Activated CD8-positive, alpha-beta memory T cell treated with anti-CD3 and anti-CD28 coated beads, Interleukin-2, amount 10 ng/mL, durations not matched to agents 7 days and 5 days (primary cell): ENCODE results near the gene HSPA9. TPM values are rescaled to one million over a fixed set of nuclear protein-coding genes. Genes with fewer than 3 reads are reported as not detected.

ENCODE experiments used
- ATAC-seq: fragments of 150-1000 bp; cut with Tn5 transposase; one replicate; pipeline ENCODE4 v1.10.0; 2021; ENCODE audit warnings: moderate library complexity
- CTCF ChIA-PET: fragments of 350-600 bp; sonication (Branson Sonifier 250); formaldehyde crosslinking; loops from one replicate; lab custom pipeline; 2021; ENCODE audit warnings: antibody characterized with exemption; lab: Charles Lee
- DNase-seq: peaks from one replicate; pipeline ENCODE4 v3.0.0-alpha.2; 2020
- H3K27ac Mint-ChIP-seq: one replicate; pipeline ENCODE4 v1.8.0; 2021; ENCODE audit warnings: mild to moderate bottlenecking, mixed read lengths
- H3K27me3 Mint-ChIP-seq: one replicate; pipeline ENCODE4 v1.8.0; 2021; ENCODE audit warnings: mixed read lengths
- H3K36me3 Mint-ChIP-seq: one replicate; pipeline ENCODE4 v1.8.0; 2021; ENCODE audit warnings: mild to moderate bottlenecking, mixed read lengths
- H3K4me1 Mint-ChIP-seq: one replicate; pipeline ENCODE4 v1.8.0; 2021; ENCODE audit warnings: mixed read lengths
- H3K4me3 Mint-ChIP-seq: one replicate; pipeline ENCODE4 v1.8.0; 2021; ENCODE audit warnings: mild to moderate bottlenecking, moderate library complexity, mixed read lengths
- H3K9me3 Mint-ChIP-seq: one replicate; pipeline ENCODE4 v1.8.0; 2022; ENCODE audit warnings: low read depth, mixed read lengths
- total RNA-seq, 2 experiments: library from RNA; stranded (reverse); gene quantifications; one replicate each; pipeline ENCODE4 v1.2.3, GENCODE V29; 2021

HSPA9 gene
- total RNA-seq, 2 experiments from 2014 or later = 208 to 309 TPM

- ATAC-seq (no peak), DNase-seq (no peak)
- no peaks in the 10 kb centered on the region for H3K9me3 Mint-ChIP-seq
- peak overlapping the region; percentile 98 for H3K27ac Mint-ChIP-seq
- no peaks in the 10 kb centered on the region for H3K27me3 Mint-ChIP-seq
- peaks cover 61% of the 10 kb centered on the region for H3K36me3 Mint-ChIP-seq
- peaks cover 73% of the 10 kb centered on the region for H3K4me1 Mint-ChIP-seq
- CTCF ChIA-PET = interaction anchor here (0.8 to 3.8 kb wide), 10 partner anchors 9 to 707 kb away, joined by 3 to 23 read pairs (median 5); partner anchors contain the start of genes ETF1, HSPA9 and KDM3B
- H3K4me3 Mint-ChIP-seq = peak overlapping the region; percentile 7
Observed at GRCh38 chr5:138566792-138567191, 8.4 kb downstream of the HSPA9 start.

- Mint-ChIP-seq H3K27ac (peak overlapping the region; percentile 98), H3K4me3 (peak overlapping the region; percentile 49), H3K27me3 (no peaks in the 10 kb centered on the region), H3K36me3 (peaks cover 66% of the 10 kb centered on the region), H3K9me3 (no peaks in the 10 kb centered on the region), H3K4me1 (peaks cover 72% of the 10 kb centered on the region)
- peak; percentile 74 for DNase-seq
- peak; percentile 84 for ATAC-seq
- CTCF ChIA-PET = interaction anchor here (0.8 to 3.8 kb wide), 10 partner anchors 10 to 212 kb away, joined by 3 to 23 read pairs (median 4); partner anchors contain the start of genes ETF1 and HSPA9
Observed at GRCh38 chr5:138565100-138565821, 9.9 kb downstream of the HSPA9 start.

- Mint-ChIP-seq H3K36me3 (peaks cover 71% of the 10 kb centered on the region), H3K9me3 (no peaks in the 10 kb centered on the region), H3K4me3 (no peak overlapping the region), H3K27ac (peak overlapping the region; percentile 98), H3K4me1 (peaks cover 67% of the 10 kb centered on the region), H3K27me3 (no peaks in the 10 kb centered on the region)
- CTCF ChIA-PET = no interaction called here
- ATAC-seq = no peak
- no peak for DNase-seq
Observed at GRCh38 chr5:138564242-138564641, 11.0 kb downstream of the HSPA9 start.

- H3K27me3 Mint-ChIP-seq = no peaks in the 10 kb centered on the region
- H3K4me1 Mint-ChIP-seq = peaks cover 62% of the 10 kb centered on the region
- CTCF ChIA-PET = interaction anchor here (1.1 kb wide), 1 partner anchor 12 kb away, joined by 3 read pairs; no protein-coding TSS in a partner anchor
- peak overlapping the region; percentile 58 for H3K27ac Mint-ChIP-seq
- peaks cover 71% of the 10 kb centered on the region for H3K36me3 Mint-ChIP-seq
- no peaks in the 10 kb centered on the region for H3K9me3 Mint-ChIP-seq
- DNase-seq (no peak), ATAC-seq (no peak)
- H3K4me3 Mint-ChIP-seq = no peak overlapping the region
Observed at GRCh38 chr5:138563340-138564118, 11.7 kb downstream of the HSPA9 start.

GRCh38 chr5:138560971-138561370 lies 14.2 kb downstream of the HSPA9 start:
- no peak for ATAC-seq
- Mint-ChIP-seq H3K9me3 (no peaks in the 10 kb centered on the region), H3K27me3 (no peaks in the 10 kb centered on the region), H3K4me1 (peaks cover 40% of the 10 kb centered on the region), H3K36me3 (peaks cover 71% of the 10 kb centered on the region), H3K4me3 (no peak overlapping the region), H3K27ac (no peak overlapping the region)
- CTCF ChIA-PET = no interaction called here
- DNase-seq = no peak

GRCh38 chr5:138559937-138560336 lies 15.3 kb downstream of the HSPA9 start:
- Mint-ChIP-seq H3K27me3 (no peaks in the 10 kb centered on the region), H3K27ac (no peak overlapping the region)
- CTCF ChIA-PET = interaction anchor here (1.5 kb wide), 1 partner anchor 24 kb away, joined by 6 read pairs; no protein-coding TSS in a partner anchor

GRCh38 chr5:138557677-138558076 lies 17.5 kb downstream of the HSPA9 start:
- Mint-ChIP-seq H3K27me3 (no peaks in the 10 kb centered on the region), H3K27ac (no peak overlapping the region), H3K4me3 (no peak overlapping the region), H3K36me3 (peaks cover 74% of the 10 kb centered on the region), H3K9me3 (no peaks in the 10 kb centered on the region), H3K4me1 (peaks cover 14% of the 10 kb centered on the region)
- DNase-seq (no peak), ATAC-seq (no peak)
- CTCF ChIA-PET = interaction anchor here (1.6 kb wide), 1 partner anchor 11 kb away, joined by 3 read pairs; no protein-coding TSS in a partner anchor

More at GRCh38 chr5:138559937-138560336, 15.3 kb downstream of the HSPA9 start:
- H3K4me3 Mint-ChIP-seq = no peak overlapping the region
- H3K4me1 Mint-ChIP-seq = peaks cover 31% of the 10 kb centered on the region
- peak; percentile 16 for DNase-seq
- H3K9me3 Mint-ChIP-seq = no peaks in the 10 kb centered on the region
- H3K36me3 Mint-ChIP-seq = peaks cover 70% of the 10 kb centered on the region
- ATAC-seq = no peak

GRCh38 chr5:138554143-138554542 lies 21.1 kb downstream of the HSPA9 start:
- Mint-ChIP-seq H3K36me3 (peaks cover 51% of the 10 kb centered on the region), H3K4me3 (no peak overlapping the region), H3K27me3 (no peaks in the 10 kb centered on the region), H3K27ac (no peak overlapping the region), H3K4me1 (peaks cover 3% of the 10 kb centered on the region), H3K9me3 (no peaks in the 10 kb centered on the region)
- DNase-seq (no peak), ATAC-seq (no peak)
- CTCF ChIA-PET = interaction anchor here (1.1 kb wide), 1 partner anchor 12 kb away, joined by 3 read pairs; no protein-coding TSS in a partner anchor

GRCh38 chr5:138553437-138554095 lies 21.6 kb downstream of the HSPA9 start:
- Mint-ChIP-seq H3K27ac (peak overlapping the region; percentile 53), H3K36me3 (peaks cover 45% of the 10 kb centered on the region), H3K9me3 (no peaks in the 10 kb centered on the region), H3K4me1 (peaks cover 4% of the 10 kb centered on the region), H3K4me3 (no peak overlapping the region), H3K27me3 (no peaks in the 10 kb centered on the region)
- no peak for DNase-seq
- CTCF ChIA-PET = interaction anchor here (1.6 to 2.1 kb wide), 2 partner anchors 12 to 25 kb away, joined by 4 to 5 read pairs; no protein-coding TSS in a partner anchor
- ATAC-seq = no peak

- Mint-ChIP-seq H3K9me3 (no peaks in the 10 kb centered on the region), H3K36me3 (peaks cover 37% of the 10 kb centered on the region), H3K27me3 (no peaks in the 10 kb centered on the region), H3K27ac (no peak overlapping the region), H3K4me3 (no peak overlapping the region), H3K4me1 (peaks cover 13% of the 10 kb centered on the region)
- no peak for DNase-seq
- CTCF ChIA-PET = interaction anchor here (1.6 to 2.1 kb wide), 2 partner anchors 13 to 24 kb away, joined by 4 to 5 read pairs; no protein-coding TSS in a partner anchor
- no peak for ATAC-seq
Observed at GRCh38 chr5:138552657-138553056, 22.5 kb downstream of the HSPA9 start.

- no peaks in the 10 kb centered on the region for H3K27me3 Mint-ChIP-seq
- CTCF ChIA-PET = interaction anchor here (2.1 to 3.0 kb wide), 3 partner anchors 11 to 101 kb away, joined by 8 to 15 read pairs (median 8); no protein-coding TSS in a partner anchor
- peaks cover 32% of the 10 kb centered on the region for H3K4me1 Mint-ChIP-seq
- H3K36me3 Mint-ChIP-seq = peaks cover 13% of the 10 kb centered on the region
- DNase-seq (no peak), ATAC-seq (no peak)
- no peak overlapping the region for H3K27ac Mint-ChIP-seq
- H3K9me3 Mint-ChIP-seq = no peaks in the 10 kb centered on the region
- no peak overlapping the region for H3K4me3 Mint-ChIP-seq
Observed at GRCh38 chr5:138549414-138549813, 25.8 kb downstream of the HSPA9 start.

GRCh38 chr5:138545919-138546562 lies 29.2 kb downstream of the HSPA9 start:
- ATAC-seq (no peak), DNase-seq (no peak)
- Mint-ChIP-seq H3K36me3 (peaks cover 13% of the 10 kb centered on the region), H3K4me3 (no peak overlapping the region), H3K27me3 (no peaks in the 10 kb centered on the region), H3K4me1 (peaks cover 46% of the 10 kb centered on the region), H3K27ac (peak overlapping the region; percentile 6), H3K9me3 (no peaks in the 10 kb centered on the region)
- CTCF ChIA-PET = interaction anchor here (1.0 to 2.3 kb wide), 2 partner anchors 11 to 33 kb away, joined by 3 to 5 read pairs; no protein-coding TSS in a partner anchor
